Uterus (tissue), 2 donors: Measurements from ENCODE around the gene EPHA4.

ENCODE experiments used
- CTCF ChIP-seq, 4 experiments: fragments of 200-600 bp in 2 of 4; fragments of 450-650 bp in 2 of 4; sonication (generic) in 2 of 4; IDR thresholded peaks; one replicate each; pipeline ENCODE4 v1.5.1; 2016 to 2019; ENCODE audit warnings: antibody characterized with exemption in 4 of 4, mild to moderate bottlenecking in 2 of 4, moderate library complexity in 1 of 4
- POLR2A ChIP-seq, 2 donors: fragments of 450-650 bp; IDR thresholded peaks; one replicate each; pipeline ENCODE4 v1.6.1; 2016; ENCODE audit warnings: antibody characterized with exemption in 2 of 2, mild to moderate bottlenecking in 1 of 2, moderate library complexity in 1 of 2

GRCh38 chr2:221551864-221552263, 20.2 kb downstream of the EPHA4 start:
- TF ChIP-seq POLR2A (IDR thresholded peaks at IDR 0.05) (no peak), CTCF (IDR thresholded peaks at IDR 0.05) (no peak)
